H1 (cell line): ENCODE measurements around the gene DDX1. TPM values are rescaled to one million over a fixed set of nuclear protein-coding genes. Genes with fewer than 3 reads are reported as not detected.

ENCODE experiments used
- CTCF ChIA-PET: fragments of 300-600 bp; sonication (Branson Sonifier 250); formaldehyde crosslinking; loops from one replicate; lab custom pipeline; 2021; ENCODE audit not compliant: partially characterized antibody; lab: Charles Lee
- POLR2A ChIA-PET: fragments of 300-600 bp; sonication (Branson Sonifier 250); formaldehyde crosslinking; loops from one replicate; lab custom pipeline; 2021; ENCODE audit warnings: inconsistent platforms; ENCODE audit not compliant: partially characterized antibody; lab: Charles Lee
- DNase-seq, 2 experiments: peaks; one replicate each; pipeline versions ENCODE4 v3.0.0 to v3.0.0-alpha.2; 2010 to 2022; ENCODE audit warnings: low spot score in 2 of 2, low read depth in 1 of 2, mixed read lengths in 1 of 2
- FAIRE-seq: peaks from 2 replicates; lab custom pipeline; 2011; peaks lifted over from hg19 to GRCh38; lab: Jason Lieb, UNC
- H2AFZ ChIP-seq: 2 replicates; pipeline ENCODE4 v1.8.1; 2012; ENCODE audit warnings: low read length, inconsistent platforms
- H2AK5ac ChIP-seq: 2 replicates; pipeline ENCODE4 v1.6.1; 2013; ENCODE audit warnings: low read depth, low read length
- H2BK120ac ChIP-seq: replicated peaks from 2 replicates; pipeline ENCODE3; 2013; ENCODE audit warnings: low read depth, low read length, inconsistent platforms
- H2BK12ac ChIP-seq: 2 replicates; pipeline ENCODE4 v1.6.1; 2013; ENCODE audit warnings: low read depth, low read length
- H2BK15ac ChIP-seq: 2 replicates; pipeline ENCODE4 v1.6.1; 2013; ENCODE audit warnings: low read length
- H2BK20ac ChIP-seq: 2 replicates; pipeline ENCODE4 v1.6.1; 2013; ENCODE audit warnings: low read length
- H2BK5ac ChIP-seq: 2 replicates; pipeline ENCODE4 v1.6.1; 2013; ENCODE audit warnings: low read depth, low read length
- H3K14ac ChIP-seq: 2 replicates; pipeline ENCODE4 v1.6.1; 2013; ENCODE audit warnings: inconsistent platforms; ENCODE audit not compliant: insufficient read length
- H3K18ac ChIP-seq: 2 replicates; pipeline ENCODE4 v1.6.1; 2013; ENCODE audit warnings: low read length; ENCODE audit errors: extremely low read depth
- H3K23ac ChIP-seq: 2 replicates; pipeline ENCODE4 v1.6.1; 2013; ENCODE audit warnings: inconsistent platforms; ENCODE audit not compliant: insufficient read length
- H3K23me2 ChIP-seq: 2 replicates; pipeline ENCODE4 v1.6.1; 2013; ENCODE audit warnings: low read depth, low read length
- H3K27ac ChIP-seq: 2 replicates; pipeline ENCODE4 v1.6.1; 2011; ENCODE audit warnings: low read depth, low read length, inconsistent platforms
- H3K27me3 ChIP-seq, 4 experiments: replicated peaks in 1 of 4; 1 replicate in 1 of 4; 2 replicates in 3 of 4; pipeline versions ENCODE4 v1.6.1 to v1.8.1; 2011 to 2013; ENCODE audit warnings: low read length in 3 of 4, mild to moderate bottlenecking in 3 of 4, inconsistent platforms in 2 of 4, mixed read lengths in 2 of 4, moderate library complexity in 1 of 4; ENCODE audit not compliant: control insufficient read depth in 3 of 4, insufficient read depth in 3 of 4; ENCODE audit errors: extremely low read depth in 1 of 4
- H3K36me3 ChIP-seq, 4 experiments: 2 replicates each; pipeline versions ENCODE4 v1.6.1 to v1.8.1; 2011 to 2013; ENCODE audit warnings: mild to moderate bottlenecking in 4 of 4, low read length in 3 of 4, moderate library complexity in 2 of 4, control low read depth in 1 of 4, inconsistent platforms in 1 of 4; ENCODE audit not compliant: insufficient read depth in 4 of 4, control insufficient read depth in 2 of 4
- H3K4ac ChIP-seq: replicated peaks from 2 replicates; pipeline ENCODE3; 2013; ENCODE audit warnings: low read length, low read depth, mixed read lengths, inconsistent platforms; ENCODE audit not compliant: insufficient read length
- H3K4me1 ChIP-seq, 4 experiments: replicated peaks in 1 of 4; 1 replicate in 1 of 4; 2 replicates in 3 of 4; pipeline versions ENCODE4 v1.6.1 to v1.8.1; 2011 to 2013; ENCODE audit warnings: low read length in 3 of 4, inconsistent platforms in 2 of 4, mixed read lengths in 1 of 4; ENCODE audit not compliant: insufficient read depth in 4 of 4, control insufficient read depth in 3 of 4
- H3K4me2 ChIP-seq, 2 experiments: 2 replicates each; pipeline versions ENCODE4 v1.6.1 to v1.8.1; 2011 to 2013; ENCODE audit warnings: low read depth in 2 of 2, low read length in 2 of 2, control low read depth in 1 of 2, inconsistent platforms in 1 of 2, mild to moderate bottlenecking in 1 of 2; ENCODE audit not compliant: insufficient read depth in 1 of 2
- H3K4me3 ChIP-seq, 4 experiments: fragments of 200-600, 300-600 bp in 1 of 4; sonication (generic), shearing (Covaris generic), sonication (Bioruptor Twin) in 1 of 4; 2 replicates each; pipeline versions ENCODE4 v1.5.1 to v1.8.1; 2011 to 2016; ENCODE audit warnings: low read length in 4 of 4, low read depth in 3 of 4, control low read depth in 2 of 4, inconsistent platforms in 2 of 4, mild to moderate bottlenecking in 2 of 4, mixed read lengths in 1 of 4, moderate library complexity in 1 of 4; ENCODE audit not compliant: insufficient read depth in 2 of 4; ENCODE audit errors: extremely low read depth in 1 of 4
- H3K56ac ChIP-seq: replicated peaks from 2 replicates; pipeline ENCODE3; 2013; ENCODE audit warnings: low read depth, mild to moderate bottlenecking, mixed read lengths, low read length, inconsistent platforms; ENCODE audit not compliant: insufficient read length
- H3K79me1 ChIP-seq: 2 replicates; pipeline ENCODE4 v1.6.1; 2013; ENCODE audit warnings: low read depth, low read length, control low read depth
- H3K79me2 ChIP-seq, 2 experiments: 2 replicates each; pipeline versions ENCODE4 v1.6.1 to v1.8.1; 2012 to 2013; ENCODE audit warnings: low read length in 2 of 2, mild to moderate bottlenecking in 2 of 2, inconsistent platforms in 1 of 2; ENCODE audit not compliant: insufficient read depth in 2 of 2, control insufficient read depth in 1 of 2
- H3K9ac ChIP-seq, 4 experiments: replicated peaks in 1 of 4; 1 replicate in 1 of 4; 2 replicates in 3 of 4; pipeline versions ENCODE4 v1.6.1 to v1.8.1; 2011 to 2013; ENCODE audit warnings: low read depth in 3 of 4, low read length in 3 of 4, control low read depth in 2 of 4, mild to moderate bottlenecking in 2 of 4, moderate library complexity in 2 of 4, inconsistent platforms in 1 of 4; ENCODE audit errors: extremely low read depth in 1 of 4
- H3K9me3 ChIP-seq, 2 experiments: 2 replicates each; pipeline versions ENCODE4 v1.6.1 to v1.8.1; 2012 to 2013; ENCODE audit warnings: mild to moderate bottlenecking in 2 of 2, moderate library complexity in 2 of 2, control low read depth in 1 of 2, inconsistent platforms in 1 of 2, low read depth in 1 of 2, low read length in 1 of 2, mixed read lengths in 1 of 2; ENCODE audit not compliant: insufficient read depth in 2 of 2
- H4K20me1 ChIP-seq, 2 experiments: replicated peaks in 1 of 2; 2 replicates each; pipeline versions ENCODE3 to v1.8.1; 2011 to 2013; ENCODE audit warnings: inconsistent platforms in 2 of 2, low read length in 2 of 2, mild to moderate bottlenecking in 1 of 2; ENCODE audit not compliant: insufficient read depth in 2 of 2, control insufficient read depth in 1 of 2
- H4K5ac ChIP-seq: 2 replicates; pipeline ENCODE4 v1.6.1; 2013; ENCODE audit warnings: low read length, low read depth, mixed read lengths, inconsistent platforms; ENCODE audit not compliant: insufficient read length
- H4K8ac ChIP-seq: 2 replicates; pipeline ENCODE4 v1.8.0; 2013; ENCODE audit warnings: mild to moderate bottlenecking, moderate library complexity, low read length, inconsistent platforms; ENCODE audit not compliant: insufficient read depth; ENCODE audit errors: extremely low read depth
- H4K91ac ChIP-seq: replicated peaks from 2 replicates; pipeline ENCODE3; 2013; ENCODE audit warnings: low read length, mixed read lengths, inconsistent platforms; ENCODE audit not compliant: insufficient read length
- EP300 ChIP-seq, 2 experiments: IDR thresholded peaks; 1 replicate in 1 of 2; 2 replicates in 1 of 2; pipeline ENCODE4 v1.6.1; 2011 to 2012; ENCODE audit warnings: low read depth in 2 of 2, low read length in 2 of 2, mild to moderate bottlenecking in 2 of 2, borderline replicate concordance in 1 of 2, inconsistent platforms in 1 of 2, moderate library complexity in 1 of 2
- FOSL1 ChIP-seq: IDR thresholded peaks from 2 replicates; pipeline ENCODE4 v1.6.1; 2011; ENCODE audit warnings: mild to moderate bottlenecking, low read depth, low read length, moderate library complexity; ENCODE audit not compliant: insufficient read depth
- KDM1A ChIP-seq: fragments of 200-600, 300-600 bp; sonication (generic); IDR thresholded peaks from 2 replicates; pipeline ENCODE4 v1.7.1; 2016; ENCODE audit warnings: mild to moderate bottlenecking, low read length, borderline replicate concordance
- KDM4A ChIP-seq: IDR thresholded peaks from one replicate; pipeline ENCODE4 v1.7.1; 2012; ENCODE audit warnings: low read depth, mild to moderate bottlenecking, moderate library complexity, low read length, inconsistent platforms; ENCODE audit not compliant: severe bottlenecking
- RXRA ChIP-seq: IDR thresholded peaks from 2 replicates; pipeline ENCODE4 v1.6.1; 2011; ENCODE audit warnings: low read depth, mild to moderate bottlenecking, low read length, moderate library complexity; ENCODE audit not compliant: insufficient read depth
- WGBS, 2 experiments: shearing (Covaris generic) in 1 of 2; methylation state at CpG; one replicate each; pipeline versions ENCODE4 v1.1.6 to v1.1.7; 2013 to 2015; ENCODE audit warnings: low lambda C conversion rate in 2 of 2, mixed read lengths in 2 of 2, inconsistent platforms in 1 of 2, low coverage in 1 of 2, missing lambda C conversion rate in 1 of 2; ENCODE audit not compliant: insufficient replicate concordance in 2 of 2, insufficient coverage in 1 of 2, insufficient read length in 1 of 2; ENCODE audit errors: extremely low coverage in 1 of 2, missing lambda C conversion rate in 1 of 2; 5-methylcytosine and 5-hydroxymethylcytosine counted together
- polyA plus RNA-seq, 7 experiments: library from polyadenylated mRNA; depleted of rRNA in 3 of 7; stranded (reverse) in 5 of 7; unstranded in 2 of 7; fragments of >200 nt in 5 of 7; fragments of 200-250 nt in 2 of 7; gene quantifications; 1 replicate in 5 of 7; 2 replicates in 1 of 7; 4 replicates in 1 of 7; pipeline versions ENCODE4 v1.2.1 to v1.2.3, GENCODE V29; 2011 to 2013; ENCODE audit warnings: missing spikeins in 2 of 7, mixed read lengths in 2 of 7
- total RNA-seq: library from RNA; stranded (reverse); fragmentation: NEBNext Ultra II Directional; extraction: Animal tissue kit (Norgen Biotek cat#: 25700); gene quantifications from 2 replicates; pipeline ENCODE4 v1.2.1, GENCODE V29; 2021
- TF ChIP-seq, protein P1 (sequence below): IDR thresholded peaks from 2 replicates; pipeline ENCODE4 v1.6.1; 2012; ENCODE audit warnings: inconsistent platforms
- TF ChIP-seq, protein P2 (sequence below), 3 experiments: IDR thresholded peaks; 1 replicate in 2 of 3; 2 replicates in 1 of 3; pipeline versions ENCODE4 v1.5.1 to v1.6.1; 2011; ENCODE audit warnings: low read length in 3 of 3, mild to moderate bottlenecking in 3 of 3, inconsistent platforms in 2 of 3, low read depth in 1 of 3, moderate library complexity in 1 of 3; ENCODE audit not compliant: insufficient read depth in 1 of 3; ENCODE audit errors: control extremely low read depth in 1 of 3

The DDX1 gene
- total and polyA plus RNA-seq, 2 of the 8 experiments (the other 6 are each of a cell fraction or from before 2014, with no cell fraction given): 51.1 to 161 TPM

DNA sequence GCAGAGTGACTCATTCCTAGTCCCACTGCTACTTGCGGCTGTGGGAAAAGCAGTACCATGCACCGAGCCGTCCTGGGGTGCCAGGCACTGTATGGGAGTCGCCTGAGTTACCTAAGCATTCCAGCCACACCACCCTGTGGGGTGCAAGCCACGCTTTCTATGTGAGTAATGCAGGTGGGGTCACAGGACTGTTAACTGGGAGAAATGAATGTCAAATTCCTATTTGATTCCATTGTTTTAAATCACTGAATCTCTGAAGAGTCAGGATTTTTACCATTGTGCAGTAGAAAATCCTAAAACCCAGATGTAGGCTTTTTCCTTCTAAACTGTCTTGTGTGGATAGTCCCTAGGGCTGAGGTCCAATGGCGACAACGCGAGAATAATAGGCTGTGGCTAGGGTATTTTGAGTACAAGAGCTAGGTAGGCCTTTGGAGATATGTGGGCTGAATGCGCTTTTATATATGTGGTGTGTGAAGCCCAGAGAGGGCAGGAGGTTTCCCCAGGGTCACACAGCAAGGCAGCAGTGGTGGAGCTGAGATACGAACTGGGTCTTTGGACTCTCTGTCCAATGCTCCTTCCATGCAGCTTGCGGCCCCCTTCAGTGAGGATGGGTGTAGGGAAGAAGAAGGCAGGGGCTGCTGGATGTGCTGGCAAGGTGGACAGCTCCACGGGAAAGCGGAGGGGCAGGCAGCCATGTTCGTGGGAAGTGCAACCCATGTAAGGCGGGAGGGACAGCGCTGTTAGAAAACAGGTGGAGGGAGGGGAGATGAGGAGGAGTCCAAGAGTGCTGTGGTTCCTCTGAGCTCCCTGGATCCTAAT lies 83.2 kb downstream of the DDX1 start:
- no peak overlapping the region for H2BK15ac ChIP-seq
- H4K5ac ChIP-seq: no peak overlapping the region
- no peaks in the 10 kb centered on the region for H3K79me2 ChIP-seq
- no peaks in the 10 kb centered on the region for H3K27me3 ChIP-seq
- CTCF ChIA-PET: interaction anchor here (0.9 to 1.7 kb wide), 6 partner anchors 9 to 38 kb away, joined by 3 to 6 read pairs (median 4); no protein-coding TSS in a partner anchor
- DNase-seq: no peak
- H3K36me3 ChIP-seq: 0 out of 8 replicates have a peak, but pooled peaks cover 0 to 3% (median 0%) of the 10 kb centered on the region in 4 experiments
- H4K8ac ChIP-seq: no peak overlapping the region
- H3K4me1 ChIP-seq: no peaks in the 10 kb centered on the region; a peak in 1 of 7 replicates
- no peak overlapping the region for H3K23ac ChIP-seq
- WGBS, 2 experiments: 85% methylated on average over 16 of the region's 16 CpGs; no CpG with 5 or more reads in 1 of the 2 experiments
- H3K56ac ChIP-seq: no peak overlapping the region
- H3K23me2 ChIP-seq: no peaks in the 10 kb centered on the region; the same call in 1 of the 2 replicates
- H2AK5ac ChIP-seq: no peak overlapping the region
- H3K27ac ChIP-seq: no peak overlapping the region
- POLR2A ChIA-PET: no interaction called here
- H3K4me2 ChIP-seq: no peak overlapping the region
- H4K20me1 ChIP-seq: no peaks in the 10 kb centered on the region
- H2BK120ac ChIP-seq: no peak overlapping the region
- H3K14ac ChIP-seq: no peak overlapping the region
- H3K4me3 ChIP-seq: no peak overlapping the region
- no peak overlapping the region for H4K91ac ChIP-seq
- peak overlapping the region; percentile 61; the same call in 1 of the 2 replicates for H2BK20ac ChIP-seq
- H3K18ac ChIP-seq: no peak overlapping the region
- no peak for FAIRE-seq
- peak overlapping the region; percentile 39; the same call in 1 of the 2 replicates for H2AFZ ChIP-seq
- H2BK5ac ChIP-seq: no peak overlapping the region
- H3K9ac ChIP-seq: no peak overlapping the region
- H3K79me1 ChIP-seq: no peaks in the 10 kb centered on the region
- H3K4ac ChIP-seq: no peak overlapping the region
- no peak overlapping the region for H2BK12ac ChIP-seq
- H3K9me3 ChIP-seq: peaks cover 7 to 9% of the 10 kb centered on the region in 2 experiments; a peak in 2 of 4 replicates
- TF ChIP-seq KDM4A (no peak), FOSL1 (no peak), EP300 (IDR thresholded peaks at IDR 0.05; ENCODE audit: borderline replicate concordance in 1 of 2, low read depth in 2 of 2, low read length in 2 of 2) (no peak), KDM1A (peak; percentile 52; the same call in 1 of the 2 replicates), RXRA (no peak)
- TF ChIP-seq, protein P1, sequence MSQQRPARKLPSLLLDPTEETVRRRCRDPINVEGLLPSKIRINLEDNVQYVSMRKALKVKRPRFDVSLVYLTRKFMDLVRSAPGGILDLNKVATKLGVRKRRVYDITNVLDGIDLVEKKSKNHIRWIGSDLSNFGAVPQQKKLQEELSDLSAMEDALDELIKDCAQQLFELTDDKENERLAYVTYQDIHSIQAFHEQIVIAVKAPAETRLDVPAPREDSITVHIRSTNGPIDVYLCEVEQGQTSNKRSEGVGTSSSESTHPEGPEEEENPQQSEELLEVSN: no peak
- TF ChIP-seq, protein P2, sequence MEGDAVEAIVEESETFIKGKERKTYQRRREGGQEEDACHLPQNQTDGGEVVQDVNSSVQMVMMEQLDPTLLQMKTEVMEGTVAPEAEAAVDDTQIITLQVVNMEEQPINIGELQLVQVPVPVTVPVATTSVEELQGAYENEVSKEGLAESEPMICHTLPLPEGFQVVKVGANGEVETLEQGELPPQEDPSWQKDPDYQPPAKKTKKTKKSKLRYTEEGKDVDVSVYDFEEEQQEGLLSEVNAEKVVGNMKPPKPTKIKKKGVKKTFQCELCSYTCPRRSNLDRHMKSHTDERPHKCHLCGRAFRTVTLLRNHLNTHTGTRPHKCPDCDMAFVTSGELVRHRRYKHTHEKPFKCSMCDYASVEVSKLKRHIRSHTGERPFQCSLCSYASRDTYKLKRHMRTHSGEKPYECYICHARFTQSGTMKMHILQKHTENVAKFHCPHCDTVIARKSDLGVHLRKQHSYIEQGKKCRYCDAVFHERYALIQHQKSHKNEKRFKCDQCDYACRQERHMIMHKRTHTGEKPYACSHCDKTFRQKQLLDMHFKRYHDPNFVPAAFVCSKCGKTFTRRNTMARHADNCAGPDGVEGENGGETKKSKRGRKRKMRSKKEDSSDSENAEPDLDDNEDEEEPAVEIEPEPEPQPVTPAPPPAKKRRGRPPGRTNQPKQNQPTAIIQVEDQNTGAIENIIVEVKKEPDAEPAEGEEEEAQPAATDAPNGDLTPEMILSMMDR (IDR thresholded peaks at IDR 0.05; ENCODE audit: control extremely low read depth in 1 of 3, insufficient read depth in 1 of 3, low read depth in 1 of 3, low read length in 3 of 3): no peak
